Activated T-cell treated with anti-CD3 and anti-CD28 coated beads, Interleukin-2, amount 50 U/mL, for 1 hour (primary cell): Measurements from ENCODE around the gene NINJ2.
A peak's percentile ranks its signal among the peaks of the same experiment; 100 is the strongest.
"Not testable (repeated sequence)": the region's sequence is repeated elsewhere in the genome, so short reads cannot be mapped to it uniquely, and the experiment has no call there.

Experiments
- DNase-seq: peaks from one replicate; pipeline ENCODE4 v3.0.0-alpha.2; 2020

Gene NINJ2

DNA sequence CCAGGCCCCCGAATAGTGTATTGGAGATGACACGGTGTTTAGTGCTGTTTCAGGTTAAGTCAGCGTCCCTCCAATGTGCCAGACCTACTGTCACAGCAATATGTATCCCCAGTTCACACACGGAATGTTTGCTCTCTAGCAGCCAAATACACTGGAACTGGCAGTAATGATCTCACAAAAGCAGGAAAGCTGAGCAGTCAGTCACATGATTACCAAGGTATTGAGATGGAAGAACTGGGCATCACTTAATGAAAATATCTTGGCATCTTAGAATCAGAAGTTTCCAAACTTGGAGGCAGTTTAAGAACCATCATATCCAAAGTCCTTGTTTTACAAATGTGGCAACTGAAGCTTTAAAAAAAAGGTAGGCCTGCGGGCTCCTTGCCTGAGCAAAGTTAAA is 23.3 kb downstream of the NINJ2 start:
- DNase-seq: no peak

DNA sequence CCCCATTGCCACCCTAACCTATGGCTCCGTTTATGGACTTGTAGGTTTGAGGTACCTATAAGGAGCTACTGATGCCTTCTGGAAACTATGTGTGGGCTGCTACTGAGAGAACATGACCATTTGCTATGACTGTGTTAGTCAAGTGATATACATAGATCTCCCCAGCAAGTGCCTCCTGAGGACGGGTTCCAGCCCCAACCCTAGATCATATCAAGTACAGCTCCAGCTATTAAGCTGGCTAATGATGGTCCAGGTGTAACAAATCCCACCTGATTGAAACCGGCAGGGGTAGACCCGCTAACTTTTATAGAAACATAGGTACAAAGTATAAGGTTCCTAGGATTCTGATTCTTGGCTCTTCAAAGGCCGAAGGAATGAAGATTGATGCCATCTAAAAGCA is 23.7 kb downstream of the NINJ2 start:
- DNase-seq: no peak

DNA sequence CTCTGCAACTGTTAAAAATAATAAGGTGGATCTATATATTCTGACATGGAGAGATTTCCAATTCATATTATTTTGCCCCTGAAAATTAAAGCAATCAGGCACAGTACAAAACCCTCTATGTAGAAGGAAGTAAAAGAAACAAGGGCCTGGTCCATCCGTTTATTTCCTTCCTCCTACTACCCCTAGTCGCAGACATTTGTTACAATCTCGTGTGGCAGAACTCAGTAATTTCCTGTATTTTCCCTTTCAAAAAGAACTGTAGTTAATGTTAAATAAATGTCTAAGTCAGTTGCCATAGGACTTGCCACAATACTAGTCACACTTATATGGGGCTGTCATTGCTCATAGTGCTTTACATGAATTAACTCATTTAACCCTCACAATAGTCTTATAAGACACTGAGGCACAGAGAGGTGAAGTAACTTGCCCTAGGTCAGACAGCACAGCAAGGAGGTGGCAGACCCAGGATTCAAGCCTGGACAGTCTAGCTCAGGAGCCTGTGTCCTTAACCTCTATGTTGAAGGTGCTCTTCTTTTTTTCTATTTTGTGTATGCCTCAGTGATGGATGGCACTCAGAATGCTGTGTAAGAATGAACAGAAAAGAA is 24.2 kb downstream of the NINJ2 start:
- no peak for DNase-seq

DNA sequence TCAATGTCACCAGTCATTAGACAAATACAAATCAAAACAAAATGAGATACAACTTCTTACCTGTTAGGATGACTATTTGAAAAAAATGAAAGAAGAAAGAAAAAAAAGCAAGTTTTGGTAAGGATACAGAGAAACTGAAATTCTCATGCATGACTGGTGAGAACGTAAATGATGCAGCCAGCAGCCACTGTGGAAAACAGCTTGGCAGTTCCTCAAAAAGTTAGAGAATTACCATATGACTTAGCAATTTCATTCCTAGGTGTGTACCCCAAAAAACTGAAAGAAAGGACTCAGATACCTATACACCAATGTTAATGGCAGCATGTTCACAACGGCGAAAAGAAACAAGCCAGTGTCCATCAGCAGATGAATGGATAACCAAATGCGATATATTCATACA is 26.6 kb downstream of the NINJ2 start:
- no peak for DNase-seq

DNA sequence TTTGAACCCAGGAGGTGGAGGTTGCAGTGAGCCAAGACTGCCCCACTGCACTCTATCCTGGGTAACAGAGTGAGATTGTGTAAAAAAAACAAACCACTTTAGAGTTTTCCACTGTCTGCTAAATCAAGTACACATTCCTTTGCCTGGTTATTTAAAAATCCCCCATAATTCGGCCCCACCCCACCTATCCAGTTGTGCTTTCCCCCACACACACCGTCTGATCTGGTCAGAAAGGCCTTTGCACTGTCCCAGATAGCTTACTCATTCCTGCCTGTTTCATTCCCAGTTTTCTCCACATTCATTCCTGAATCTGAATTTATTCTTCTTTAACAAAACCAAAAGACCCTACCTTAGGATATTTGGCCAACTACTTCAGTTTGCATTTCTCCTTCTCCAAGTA is 29.5 kb downstream of the NINJ2 start:
- DNase-seq: no peak

DNA sequence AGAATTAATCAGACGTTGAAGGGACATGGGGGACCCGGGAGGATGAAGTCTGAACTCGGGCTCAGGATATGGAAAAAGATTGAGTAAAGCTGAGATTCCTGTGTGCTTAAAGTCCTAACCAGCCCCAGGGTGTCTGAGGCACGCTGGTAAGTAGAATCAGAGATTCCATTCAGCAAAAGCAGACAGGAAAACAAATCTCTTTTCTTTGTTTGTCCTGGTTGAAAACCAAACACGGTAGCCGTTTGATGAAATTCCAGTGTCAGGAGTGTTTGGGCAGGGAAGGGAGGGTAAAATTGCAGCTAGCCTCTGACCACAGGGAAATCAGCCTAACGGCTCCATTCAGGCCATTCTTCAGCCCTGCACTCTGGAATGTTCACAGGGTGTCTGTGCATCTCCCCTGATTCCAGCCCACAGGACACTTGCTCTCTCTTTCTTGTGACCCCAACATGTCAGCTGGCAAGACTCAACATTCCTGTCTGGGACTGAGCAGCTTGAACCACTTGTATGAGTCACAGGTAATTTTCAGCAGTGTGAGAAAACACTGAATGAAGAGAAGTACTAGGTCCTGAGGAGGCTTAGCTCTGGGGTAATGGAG is 31.0 kb downstream of the NINJ2 start:
- DNase-seq: no peak

DNA sequence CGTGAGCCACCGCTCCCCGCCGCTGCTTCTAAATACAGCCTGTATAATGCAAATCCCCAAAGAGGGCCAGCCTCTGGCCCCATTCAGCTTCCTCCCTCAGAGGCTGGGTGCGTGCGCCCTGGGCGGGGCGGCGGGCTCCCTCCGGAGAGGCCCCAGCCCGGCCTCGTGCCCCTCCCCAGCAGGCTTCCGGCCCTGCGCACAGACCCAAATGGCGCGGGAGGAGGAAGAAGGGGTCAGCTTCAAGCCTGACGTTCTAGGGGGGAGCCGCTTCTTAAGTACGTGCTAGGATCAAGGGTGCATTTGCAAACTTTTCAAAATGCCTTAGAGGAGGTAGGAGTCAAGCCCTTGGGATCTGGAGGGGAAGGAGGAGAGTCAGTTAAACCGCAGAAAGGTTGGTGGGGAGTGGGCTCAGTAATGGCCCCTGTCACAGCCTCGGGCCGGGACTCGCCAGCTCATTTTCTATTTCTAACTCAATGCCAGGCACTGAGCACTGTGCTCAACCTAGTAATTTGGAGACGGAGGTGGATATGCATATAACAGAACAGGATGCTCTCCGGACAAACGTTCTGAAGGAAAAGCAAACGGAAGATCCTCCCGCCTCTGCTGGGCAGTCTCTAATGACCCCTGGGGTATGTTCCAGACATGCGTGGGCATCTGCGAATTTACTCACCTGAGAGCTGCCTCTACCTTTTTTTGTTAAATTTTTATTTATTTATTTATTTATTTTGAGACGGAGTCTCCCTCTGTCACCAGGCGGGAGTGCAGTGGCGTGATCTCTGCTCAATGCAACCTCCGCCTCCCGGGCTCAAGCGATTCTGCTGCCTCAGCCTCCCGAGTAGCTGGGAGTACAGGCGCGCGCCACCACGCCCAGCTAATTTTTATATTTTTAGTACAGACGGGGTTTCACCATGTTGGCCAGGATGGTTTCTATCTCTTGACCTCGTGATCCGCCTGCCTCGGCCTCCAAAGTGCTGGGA is 32.3 kb downstream of the NINJ2 start:
- DNase-seq: peak; percentile 66

DNA sequence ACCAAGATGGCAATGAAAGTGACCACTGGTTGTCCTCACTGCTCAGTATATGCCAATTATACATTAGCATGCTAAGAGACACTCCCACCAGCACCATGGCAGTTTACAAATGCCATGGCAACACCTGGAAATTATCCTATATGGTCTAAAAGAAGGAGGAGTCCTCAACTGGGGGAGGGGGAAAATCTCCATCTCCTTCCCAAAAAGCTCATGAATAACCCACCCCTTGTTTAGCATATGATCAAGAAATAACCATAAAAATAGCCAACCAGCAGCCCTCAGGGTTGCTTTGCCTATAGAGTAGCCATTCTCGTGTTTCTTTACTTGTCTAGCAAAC is 34.5 kb downstream of the NINJ2 start:
- not testable (repeated sequence) for DNase-seq

DNA sequence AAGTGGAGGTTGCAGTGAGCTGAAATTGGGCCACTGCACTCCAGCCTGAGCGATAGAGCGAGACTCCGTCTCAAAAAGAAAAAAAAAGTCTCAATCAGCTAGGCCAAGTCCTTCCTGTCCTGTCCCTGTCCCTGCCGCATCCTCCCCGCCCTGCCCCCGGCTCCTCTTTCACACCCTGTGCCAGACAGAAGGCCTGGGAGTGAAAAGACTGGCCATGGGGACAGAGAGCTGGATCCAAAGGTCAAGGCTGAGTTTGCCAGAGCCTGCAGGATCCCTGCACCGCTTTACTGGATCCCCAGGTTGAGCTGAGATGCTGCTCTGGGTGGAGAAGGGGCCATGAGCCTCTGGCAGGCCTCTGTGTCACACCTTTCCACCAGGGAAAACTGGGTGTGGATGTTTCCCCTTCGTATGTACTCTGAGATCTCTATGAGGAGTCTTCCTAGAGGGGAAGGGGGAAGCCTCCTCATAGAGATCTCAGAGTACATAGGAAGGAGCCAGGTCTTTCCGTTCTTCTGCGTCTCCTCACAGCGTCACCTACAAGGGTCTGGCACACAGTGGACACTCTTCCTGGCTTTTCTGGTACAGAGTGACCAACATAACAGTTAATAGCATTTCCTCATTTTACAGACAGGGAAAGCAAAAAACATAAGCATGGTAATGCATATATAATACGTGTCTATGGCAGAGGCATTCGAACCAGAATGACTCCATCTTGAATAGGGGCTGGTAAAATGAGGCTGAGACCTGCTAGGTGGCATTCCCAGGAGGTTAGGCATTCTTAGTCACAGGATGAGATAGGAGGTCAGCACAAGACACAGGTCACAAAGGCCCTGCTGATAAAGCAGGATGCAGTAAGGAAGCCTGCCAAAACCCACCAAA is 35.1 kb downstream of the NINJ2 start:
- DNase-seq: no peak

DNA sequence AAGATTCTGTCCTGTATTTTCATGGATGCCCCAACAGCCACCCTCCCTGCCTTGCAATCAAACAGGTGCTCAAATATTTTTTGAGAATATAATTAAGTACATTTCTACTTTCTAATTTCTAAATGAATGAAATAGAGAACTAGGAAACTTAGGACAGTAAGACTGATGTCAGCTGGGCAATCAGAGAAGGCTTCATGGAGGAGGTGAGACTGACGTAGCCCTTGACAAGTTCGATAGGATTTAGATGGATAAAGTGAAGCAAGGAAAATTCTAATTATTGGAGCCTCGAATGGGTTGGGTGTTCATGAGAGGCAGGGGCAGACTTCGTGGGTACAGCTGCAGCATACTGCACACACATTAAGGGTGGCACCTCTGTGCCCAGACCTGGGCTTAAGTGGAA is 36.0 kb downstream of the NINJ2 start:
- no peak for DNase-seq

DNA sequence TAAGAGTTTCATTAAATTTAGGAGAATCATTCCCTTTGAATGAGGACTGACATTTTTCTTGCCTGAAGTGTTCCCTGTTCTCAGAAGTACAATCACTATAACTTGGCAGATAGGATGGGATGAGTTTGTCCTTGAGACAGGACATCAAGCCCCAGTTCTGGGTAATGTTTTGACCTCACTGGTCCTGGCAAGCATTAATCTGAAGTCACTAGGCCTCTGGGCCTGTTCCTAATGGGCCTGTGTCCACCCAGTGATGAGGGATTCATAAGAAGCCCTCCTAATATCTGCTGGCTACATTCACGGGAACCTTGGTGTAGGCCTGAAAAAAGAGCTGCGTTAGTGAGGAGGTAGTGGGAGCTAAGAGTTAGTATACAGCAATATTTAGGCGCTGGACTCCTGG is 37.2 kb downstream of the NINJ2 start:
- no peak for DNase-seq

DNA sequence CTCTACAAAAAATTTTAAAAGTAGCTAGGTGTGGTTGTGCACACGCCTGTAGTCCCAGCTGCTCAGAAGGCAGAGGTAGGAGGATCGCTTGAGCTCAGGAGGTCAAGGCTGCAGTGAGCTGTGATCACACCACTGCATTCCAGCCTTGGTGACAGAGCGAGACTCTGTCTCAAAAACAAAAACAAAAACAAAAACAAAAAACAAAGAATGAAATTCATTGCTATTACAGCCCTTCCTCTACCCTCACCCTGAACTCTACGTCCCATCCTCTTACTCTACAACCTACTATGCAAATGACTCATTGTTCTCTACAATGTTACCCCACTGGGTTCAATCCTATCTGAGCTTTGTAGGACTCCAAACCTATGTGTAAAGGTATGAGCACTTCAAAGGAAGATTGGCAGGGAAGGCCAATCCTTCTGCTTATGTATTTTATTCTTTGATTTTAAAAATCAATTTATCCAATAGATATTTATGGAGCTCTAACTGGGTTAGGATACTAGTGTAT is 39.3 kb downstream of the NINJ2 start:
- DNase-seq: no peak

DNA sequence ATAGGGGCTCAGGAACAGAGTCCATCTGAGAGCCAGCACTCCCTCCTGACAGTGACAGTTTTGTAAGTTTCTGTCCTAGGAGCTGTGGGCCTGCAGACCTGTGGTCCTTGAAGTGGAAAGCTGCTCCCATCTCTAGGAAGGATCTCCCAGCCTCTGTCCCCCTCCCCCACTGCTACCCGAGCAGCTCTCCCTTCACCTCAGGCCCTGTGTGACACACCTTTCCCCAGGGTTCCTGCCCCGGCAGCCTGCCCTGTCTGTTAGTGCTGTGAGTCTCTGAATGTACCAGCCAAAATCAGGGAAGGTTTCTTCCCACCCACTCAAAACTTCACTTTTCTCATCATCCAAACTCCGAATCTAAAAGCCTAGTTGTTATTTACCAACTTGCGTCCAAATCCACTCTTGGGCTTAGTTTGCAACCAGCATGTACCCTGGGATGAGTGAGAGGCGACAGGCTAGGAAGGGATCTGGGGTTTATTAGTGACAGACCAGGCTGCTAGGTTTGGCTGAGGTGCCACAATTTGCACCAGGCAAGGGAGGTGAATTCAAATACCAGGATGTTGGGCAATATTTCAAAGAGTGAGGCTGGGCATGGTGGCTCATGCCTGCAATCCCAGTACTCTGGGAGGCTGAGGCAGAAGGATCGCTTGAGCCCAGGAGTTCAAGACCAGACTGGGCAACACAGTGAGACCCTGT is 39.9 kb downstream of the NINJ2 start:
- DNase-seq: no peak

DNA sequence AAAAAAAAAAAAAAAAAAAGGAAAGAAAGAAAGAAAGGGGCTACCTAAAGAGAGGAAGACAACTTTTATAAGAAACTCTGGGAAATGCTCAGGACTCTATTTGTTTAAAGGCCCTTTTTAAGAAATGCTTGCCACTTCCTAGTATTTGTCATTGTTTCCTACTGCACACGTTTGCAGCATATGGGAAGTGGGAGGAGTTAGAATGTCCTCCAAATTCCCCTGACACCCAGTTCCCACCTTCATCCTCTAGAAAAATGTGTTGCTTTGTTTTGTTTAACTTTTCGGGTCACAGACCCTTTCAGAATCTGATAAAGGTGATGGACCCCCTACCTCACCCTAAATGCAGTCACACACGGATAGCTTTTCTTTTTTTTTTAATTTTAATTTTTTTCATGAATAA is 40.8 kb downstream of the NINJ2 start:
- DNase-seq: no peak

DNA sequence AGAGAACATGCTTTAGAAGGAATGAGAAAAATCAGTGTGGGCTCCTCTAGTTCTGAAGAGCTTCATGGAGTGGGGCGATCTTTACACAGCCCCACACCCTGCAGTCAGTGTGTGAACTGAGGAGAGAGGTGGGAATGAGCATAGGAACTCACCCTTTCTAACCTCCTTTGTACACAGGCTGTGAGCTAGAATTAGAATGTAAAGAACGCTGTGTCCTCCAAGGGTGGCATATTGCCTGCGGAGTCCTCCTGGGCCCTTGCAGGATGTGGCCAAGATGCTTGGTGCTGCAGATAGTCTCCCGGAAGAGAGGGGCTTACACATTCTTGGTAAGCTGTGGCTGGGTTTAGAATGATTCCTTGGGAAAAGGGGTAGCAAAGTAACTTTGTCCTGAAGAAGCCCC is 43.9 kb downstream of the NINJ2 start:
- DNase-seq: no peak

DNA sequence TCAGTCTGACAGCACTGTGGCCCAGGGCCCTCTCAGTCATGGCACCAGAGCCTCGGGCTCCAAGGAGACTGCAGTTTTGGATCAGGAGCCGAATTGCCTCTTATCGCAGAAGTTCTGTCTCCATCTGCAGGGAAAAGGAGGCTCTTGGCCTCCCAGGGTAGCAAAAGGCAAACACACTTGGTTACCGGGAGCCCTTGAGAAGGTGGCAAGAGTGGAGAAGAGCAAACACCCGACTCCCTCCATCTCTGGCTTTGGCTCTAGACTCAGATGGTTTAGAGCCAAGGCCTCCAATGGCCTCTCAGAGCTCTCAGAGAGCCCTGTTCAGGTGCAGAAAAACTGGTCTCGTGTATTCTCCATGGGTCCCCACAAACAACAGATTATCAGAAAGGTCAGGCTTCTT is 44.6 kb downstream of the NINJ2 start:
- DNase-seq: no peak

DNA sequence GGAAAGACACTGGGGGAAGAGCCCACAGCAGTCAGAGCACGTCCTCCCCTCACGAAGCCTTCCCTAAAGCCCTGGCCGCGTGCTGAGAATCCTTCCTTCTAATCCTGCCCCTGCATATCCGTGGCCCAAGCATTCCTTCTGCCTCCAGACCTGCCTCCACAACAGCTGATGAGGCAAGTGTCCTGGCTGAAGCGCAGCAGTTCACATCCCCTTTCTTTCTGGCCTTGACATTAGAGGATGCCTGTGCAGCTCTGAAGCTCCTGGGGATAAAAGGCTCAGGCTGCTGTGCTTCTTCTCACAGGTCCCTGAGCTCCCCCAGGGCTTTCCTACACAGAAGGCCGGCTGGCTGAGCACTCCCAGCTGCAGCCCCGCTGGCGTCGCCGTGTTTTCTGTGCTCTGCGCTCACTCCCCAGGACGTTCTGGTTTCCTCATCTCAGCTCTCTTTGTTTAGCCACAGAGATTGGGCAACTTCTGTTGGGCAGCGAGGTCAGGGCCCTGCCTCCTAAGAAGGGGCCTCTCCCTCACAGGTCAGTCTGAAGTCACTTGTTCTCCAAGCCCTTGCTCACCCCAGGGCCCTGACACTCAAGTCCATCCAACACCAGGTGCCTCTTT is 45.8 kb downstream of the NINJ2 start:
- no peak for DNase-seq

DNA sequence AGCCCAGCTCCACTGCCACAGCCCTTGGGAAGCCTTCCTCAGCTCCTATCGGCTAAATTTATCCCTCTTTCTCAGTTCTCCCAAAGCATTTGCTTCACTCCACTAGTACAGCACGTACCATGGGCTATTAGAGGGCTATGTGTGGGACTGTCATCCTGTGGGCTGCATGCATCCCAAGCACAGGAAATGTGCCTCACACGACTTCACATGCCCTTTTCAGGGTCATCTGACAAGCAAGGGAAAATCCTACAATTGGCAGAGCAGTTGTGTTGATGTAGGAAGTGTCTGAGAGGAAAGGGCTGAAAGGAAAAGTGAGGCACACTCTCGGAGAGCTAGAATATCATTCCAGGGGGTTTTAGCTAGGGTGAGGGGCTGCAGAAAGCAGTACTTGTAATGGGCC is 47.6 kb downstream of the NINJ2 start:
- DNase-seq: no peak

DNA sequence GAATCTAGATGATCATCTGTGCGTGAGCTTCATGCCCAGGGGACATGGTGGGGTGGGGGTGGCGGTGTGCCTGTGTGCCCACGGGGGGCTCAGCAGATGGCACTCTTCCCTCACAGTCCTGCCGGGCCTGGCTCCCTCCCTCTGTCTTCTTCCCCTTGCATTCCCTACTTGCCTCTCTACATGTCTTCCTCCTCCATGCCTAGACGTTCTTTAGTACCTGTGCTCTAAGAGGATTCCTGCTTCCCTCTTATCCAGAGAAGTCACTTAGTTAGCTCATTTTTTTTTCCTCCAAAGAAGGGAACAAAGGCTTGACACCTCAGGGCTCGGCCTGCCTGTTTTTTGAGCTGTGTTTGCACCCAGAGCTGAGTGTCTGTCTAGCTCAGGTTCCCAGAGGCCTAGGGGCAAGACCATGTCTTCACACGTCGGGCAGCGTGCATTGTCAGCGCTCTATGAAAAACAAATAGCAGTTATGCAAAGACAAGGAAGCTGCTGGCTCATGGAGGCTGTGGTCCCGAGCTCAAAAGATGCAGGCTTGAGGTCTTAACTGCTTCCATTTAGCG is 48.8 kb downstream of the NINJ2 start:
- DNase-seq: peak; percentile 37

DNA sequence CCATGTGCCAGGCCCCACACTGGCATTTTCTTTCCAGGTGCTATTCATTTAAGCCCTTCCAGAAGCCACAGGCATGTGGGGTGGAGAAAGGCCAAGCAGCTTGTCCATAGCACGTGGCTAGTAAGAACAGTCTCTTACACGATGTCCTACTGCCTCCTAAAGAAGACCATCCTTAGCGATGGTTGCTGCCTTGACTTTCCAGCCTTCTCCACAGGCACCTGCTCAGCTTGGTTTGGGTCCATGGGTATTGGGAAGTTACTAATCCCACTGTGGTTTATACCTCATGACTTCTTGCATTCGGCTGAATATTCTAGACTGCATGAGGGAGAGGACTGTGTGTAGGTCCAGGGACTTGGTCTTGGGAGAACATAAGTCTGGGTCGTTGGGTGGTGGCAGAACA is 49.2 kb downstream of the NINJ2 start:
- DNase-seq: no peak

DNA sequence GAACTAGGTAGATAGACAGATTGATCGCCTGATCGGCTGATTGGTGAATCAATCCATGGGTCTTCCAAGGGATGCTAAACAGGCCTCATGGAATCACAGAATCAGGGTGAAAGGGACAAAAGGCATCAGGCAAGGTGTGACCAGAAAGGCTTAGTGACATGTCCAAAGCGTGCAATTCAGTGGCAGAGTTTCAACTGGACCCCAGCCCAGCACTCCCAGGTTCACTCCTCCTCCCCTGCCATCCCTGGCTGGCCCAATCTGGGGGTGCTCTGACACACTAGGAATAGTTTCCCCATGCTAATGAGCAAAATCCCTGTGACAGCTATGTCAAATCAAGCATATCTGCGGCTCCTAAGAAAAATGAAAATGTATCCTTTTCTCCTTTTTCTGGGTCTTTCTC is 50.4 kb downstream of the NINJ2 start:
- DNase-seq: no peak

DNA sequence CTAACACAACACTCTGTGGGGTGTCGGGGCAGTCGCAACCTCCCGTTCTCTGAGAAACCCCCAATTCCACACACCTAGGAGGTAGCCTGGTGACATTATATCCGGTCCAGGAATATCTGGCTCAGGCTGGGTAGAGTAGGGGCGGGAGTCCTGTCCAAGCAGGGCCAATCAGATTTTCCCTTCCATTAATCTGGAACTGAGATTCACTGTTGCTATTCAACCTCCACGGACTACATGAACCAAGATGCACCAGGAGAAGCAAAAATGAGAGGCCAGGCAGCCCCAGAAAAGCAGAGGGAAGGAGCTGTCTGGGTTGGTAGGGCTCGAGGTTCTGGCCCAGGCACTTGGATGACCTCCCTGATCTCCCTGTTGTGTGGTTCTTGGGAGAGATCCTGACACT is 51.0 kb downstream of the NINJ2 start:
- no peak for DNase-seq
